ENCODE measurements around the gene IGF2BP2. TPM values are rescaled to one million over a fixed set of nuclear protein-coding genes. Genes with fewer than 3 reads are reported as not detected.

The IGF2BP2 gene
- total RNA-seq, 1 experiment from 2014 or later = 135 TPM

DNA sequence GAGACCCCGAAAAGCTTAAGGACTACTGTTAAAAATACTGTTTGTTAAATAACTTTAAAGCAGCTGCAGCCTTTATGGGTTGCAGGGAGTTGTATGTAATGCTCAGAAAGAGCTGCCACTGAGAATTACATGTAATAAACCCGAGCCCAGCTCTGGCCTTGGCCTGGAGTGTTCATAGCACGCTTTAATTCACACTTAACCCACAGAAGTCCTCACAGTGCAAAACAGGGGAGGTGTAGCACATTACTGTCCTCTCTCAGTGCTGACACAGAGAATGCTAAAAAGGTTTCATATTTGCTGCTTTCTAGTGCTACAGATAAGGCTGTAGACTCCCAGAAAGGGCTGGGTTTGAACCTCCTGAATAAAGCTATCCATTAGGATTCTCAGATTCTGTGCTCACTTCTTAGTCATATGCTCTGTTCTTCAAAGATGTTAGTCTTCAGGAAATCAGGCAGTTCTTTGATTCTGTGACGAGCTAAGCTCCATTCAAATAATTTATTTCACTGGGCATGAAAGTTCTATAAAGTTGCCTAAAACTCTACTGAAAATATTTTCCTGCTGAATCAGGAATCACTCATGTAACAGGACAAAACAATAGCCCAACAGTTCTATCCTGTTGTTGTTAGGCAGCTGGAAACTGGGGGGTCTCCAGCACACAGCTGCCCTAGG is 130.7 kb downstream of the IGF2BP2 start:
- Histone ChIP-seq H3K36me3 (ENCODE audit: control insufficient read depth in 1 of 2, insufficient read depth in 2 of 2, low read length in 2 of 2) (peaks cover 3 to 14% of the 10 kb centered on the region in 2 experiments; a peak in 2 of 4 replicates), H4K20me1 (ENCODE audit: insufficient read depth) (peaks cover 6% of the 10 kb centered on the region; the same call in 1 of the 2 replicates), H3K9me2 (ENCODE audit: insufficient read depth) (no peaks in the 10 kb centered on the region), H3K9ac (ENCODE audit: low read length) (no peak overlapping the region), H3K4me1 (ENCODE audit: control insufficient read depth in 1 of 2, insufficient read depth in 2 of 2, low read length in 2 of 2) (peaks cover 12 to 44% of the 10 kb centered on the region in 2 experiments), H3K79me2 (ENCODE audit: insufficient read depth, low read length) (peaks cover 63% of the 10 kb centered on the region), H3K4me3 (replicated peaks in 1 of 2; ENCODE audit: low read depth in 1 of 2, low read length in 2 of 2) (no peak overlapping the region), H3K27ac (ENCODE audit: low read depth, low read length) (no peak overlapping the region), H2AFZ (ENCODE audit: low read depth, low read length, poor library complexity, severe bottlenecking) (no peak overlapping the region), H3K9me3 (ENCODE audit: control insufficient read depth in 1 of 2, insufficient read depth in 1 of 2, low read depth in 1 of 2, low read length in 2 of 2) (no peaks in the 10 kb centered on the region), H3K4me2 (ENCODE audit: low read length) (no peak overlapping the region), H3K27me3 (ENCODE audit: insufficient read depth, low read length) (no peaks in the 10 kb centered on the region)
- intact Hi-C loops (cut with micrococcal nuclease) = no loop called here
- BruUV-seq (replicated peaks) = no TSS peak
- TF ChIP-seq EGR1 (IDR thresholded peaks at IDR 0.05; ENCODE audit: low read depth) (no peak), CEBPB (IDR thresholded peaks at IDR 0.05; ENCODE audit: low read depth) (no peak), ZFX (IDR thresholded peaks at IDR 0.05) (no peak), TCF7L2 (IDR thresholded peaks at IDR 0.05; ENCODE audit: borderline replicate concordance, extremely low read depth, insufficient read depth, insufficient read length) (no peak), EZH2phosphoT487 (IDR thresholded peaks at IDR 0.05; ENCODE audit: borderline replicate concordance) (no peak), SRF (IDR thresholded peaks at IDR 0.05; ENCODE audit: low read depth) (no peak), CBX3 (IDR thresholded peaks at IDR 0.05; ENCODE audit: low read depth) (no peak), SIN3A (IDR thresholded peaks at IDR 0.05; ENCODE audit: low read depth) (no peak), ZNF274 (IDR thresholded peaks at IDR 0.05; ENCODE audit: low read depth, low read length) (no peak), YY1 (IDR thresholded peaks at IDR 0.05; ENCODE audit: extremely low read depth, insufficient replicate concordance, low read depth, low read length) (no peak)
- TF ChIP-seq, protein P1, sequence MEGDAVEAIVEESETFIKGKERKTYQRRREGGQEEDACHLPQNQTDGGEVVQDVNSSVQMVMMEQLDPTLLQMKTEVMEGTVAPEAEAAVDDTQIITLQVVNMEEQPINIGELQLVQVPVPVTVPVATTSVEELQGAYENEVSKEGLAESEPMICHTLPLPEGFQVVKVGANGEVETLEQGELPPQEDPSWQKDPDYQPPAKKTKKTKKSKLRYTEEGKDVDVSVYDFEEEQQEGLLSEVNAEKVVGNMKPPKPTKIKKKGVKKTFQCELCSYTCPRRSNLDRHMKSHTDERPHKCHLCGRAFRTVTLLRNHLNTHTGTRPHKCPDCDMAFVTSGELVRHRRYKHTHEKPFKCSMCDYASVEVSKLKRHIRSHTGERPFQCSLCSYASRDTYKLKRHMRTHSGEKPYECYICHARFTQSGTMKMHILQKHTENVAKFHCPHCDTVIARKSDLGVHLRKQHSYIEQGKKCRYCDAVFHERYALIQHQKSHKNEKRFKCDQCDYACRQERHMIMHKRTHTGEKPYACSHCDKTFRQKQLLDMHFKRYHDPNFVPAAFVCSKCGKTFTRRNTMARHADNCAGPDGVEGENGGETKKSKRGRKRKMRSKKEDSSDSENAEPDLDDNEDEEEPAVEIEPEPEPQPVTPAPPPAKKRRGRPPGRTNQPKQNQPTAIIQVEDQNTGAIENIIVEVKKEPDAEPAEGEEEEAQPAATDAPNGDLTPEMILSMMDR (IDR thresholded peaks at IDR 0.05 in 2 of 3, conservative IDR thresholded peaks at IDR 0.05 in 1 of 3; ENCODE audit: borderline replicate concordance in 1 of 3, insufficient read depth in 1 of 3, low read depth in 2 of 3, low read length in 2 of 3) = no peak
- TF ChIP-seq, protein P2, sequence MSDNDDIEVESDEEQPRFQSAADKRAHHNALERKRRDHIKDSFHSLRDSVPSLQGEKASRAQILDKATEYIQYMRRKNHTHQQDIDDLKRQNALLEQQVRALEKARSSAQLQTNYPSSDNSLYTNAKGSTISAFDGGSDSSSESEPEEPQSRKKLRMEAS (IDR thresholded peaks at IDR 0.05) = no peak
- TF ChIP-seq, protein P3, sequence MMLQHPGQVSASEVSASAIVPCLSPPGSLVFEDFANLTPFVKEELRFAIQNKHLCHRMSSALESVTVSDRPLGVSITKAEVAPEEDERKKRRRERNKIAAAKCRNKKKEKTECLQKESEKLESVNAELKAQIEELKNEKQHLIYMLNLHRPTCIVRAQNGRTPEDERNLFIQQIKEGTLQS (IDR thresholded peaks at IDR 0.05) = no peak
- RAD21 ChIA-PET (ENCODE audit: low non-redundant PET in 1 of 2, low total read pairs in 2 of 2, uncharacterized antibody in 2 of 2, unreplicated experiment in 2 of 2) = no interaction called here
- no peak for ATAC-seq
- no peak for DNase-seq (ENCODE audit: low read depth, low spot score)
- POLR2A ChIA-PET = no interaction called here
- CTCF ChIA-PET = interaction anchor here (1.4 kb wide), 1 partner anchor 34 kb away, joined by 4 read pairs; no protein-coding TSS in a partner anchor

All from HCT116 (cell line).